Measurements from ENCODE around the gene MUSTN1.

GRCh38 chr3:52836471-52836845, 1.6 kb upstream of the MUSTN1 start:
- no peak for TF ChIP-seq POLR2A (IDR thresholded peaks at IDR 0.05; ENCODE audit: low read length)
- TF ChIP-seq, protein P1, sequence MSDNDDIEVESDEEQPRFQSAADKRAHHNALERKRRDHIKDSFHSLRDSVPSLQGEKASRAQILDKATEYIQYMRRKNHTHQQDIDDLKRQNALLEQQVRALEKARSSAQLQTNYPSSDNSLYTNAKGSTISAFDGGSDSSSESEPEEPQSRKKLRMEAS (IDR thresholded peaks at IDR 0.05): no peak
